GM18502 (cell line): ENCODE results near the gene MNT.

ENCODE experiments used
- ATAC-seq: cut with Tn5 transposase; IDR thresholded peaks from one replicate; pipeline ENCODE4 v1.9.1; 2021; ENCODE audit warnings: mild to moderate bottlenecking; ENCODE audit not compliant: unreplicated experiment, poor library complexity

Gene MNT

GRCh38 chr17:2336852-2337543, 63.9 kb downstream of the MNT start, which contains the start of gene SGSM2:
Gene SGSM2 (plus strand): TSS chr17:2337501. CDS start chr17:2337689, 188 bp downstream.
- peak; percentile 16 for ATAC-seq

- ATAC-seq: peak; percentile 81
Measured at GRCh38 chr17:2336215-2336851, 64.5 kb downstream of the MNT start, which contains the start of gene TSR1. Gene TSR1 (minus strand): TSS chr17:2336457. CDS start chr17:2336427, 30 bp downstream.

GRCh38 chr17:2335726-2336214, 65.1 kb downstream of the MNT start:
- no peak for ATAC-seq
